ENCODE data around the gene LYPD6B.

The LYPD6B gene

GRCh38 chr2:149038442-149039212 lies at the start of gene LYPD6B:
Gene LYPD6B, plus strand, starts transcription at chr2:149038699. Its CDS starts 92,250 bp downstream, at chr2:149130949.
- H3K4me1 Mint-ChIP-seq = no peaks in the 10 kb centered on the region
- H3K27me3 Mint-ChIP-seq = peaks cover 44% of the 10 kb centered on the region
- ATAC-seq = peak; percentile 16
- H3K36me3 Mint-ChIP-seq (ENCODE audit: low read depth) = no peaks in the 10 kb centered on the region
- H3K27ac Mint-ChIP-seq = no peak within 1 kb of the TSS
- H3K4me3 Mint-ChIP-seq = peak within 1 kb of the TSS; percentile 21
- H3K9me3 Mint-ChIP-seq = no peaks in the 10 kb centered on the region
- no peak for DNase-seq

GRCh38 chr2:148989882-148990493 lies 48.5 kb upstream of the LYPD6B start:
- H3K27me3 Mint-ChIP-seq = no peaks in the 10 kb centered on the region
- H3K4me1 Mint-ChIP-seq = peaks cover 2% of the 10 kb centered on the region
- ATAC-seq = peak; percentile 79
- no peaks in the 10 kb centered on the region for H3K36me3 Mint-ChIP-seq (ENCODE audit: low read depth)
- no peaks in the 10 kb centered on the region for H3K9me3 Mint-ChIP-seq
- H3K27ac Mint-ChIP-seq = no peak overlapping the region
- H3K4me3 Mint-ChIP-seq = no peak overlapping the region
- peak; percentile 33 for DNase-seq

- H3K36me3 Mint-ChIP-seq (ENCODE audit: low read depth) = no peaks in the 10 kb centered on the region
- H3K27ac Mint-ChIP-seq = no peak overlapping the region
- ATAC-seq = no peak
- H3K4me1 Mint-ChIP-seq = peaks cover 2% of the 10 kb centered on the region
- H3K9me3 Mint-ChIP-seq = no peaks in the 10 kb centered on the region
- H3K27me3 Mint-ChIP-seq = no peaks in the 10 kb centered on the region
- no peak overlapping the region for H3K4me3 Mint-ChIP-seq
- DNase-seq = no peak
These were observed 47.5 kb upstream of the LYPD6B start for GRCh38 chr2:148990968-148991367.

- H3K4me1 Mint-ChIP-seq = peaks cover 2% of the 10 kb centered on the region
- ATAC-seq (no peak), DNase-seq (no peak)
- no peaks in the 10 kb centered on the region for H3K36me3 Mint-ChIP-seq (ENCODE audit: low read depth)
- H3K4me3 Mint-ChIP-seq = no peak overlapping the region
- no peaks in the 10 kb centered on the region for H3K27me3 Mint-ChIP-seq
- H3K9me3 Mint-ChIP-seq = no peaks in the 10 kb centered on the region
- no peak overlapping the region for H3K27ac Mint-ChIP-seq
These were observed 46.1 kb upstream of the LYPD6B start for GRCh38 chr2:148992448-148992847.

GRCh38 chr2:148993351-148993750 lies 45.1 kb upstream of the LYPD6B start:
- Mint-ChIP-seq H3K27me3 (no peaks in the 10 kb centered on the region), H3K9me3 (no peaks in the 10 kb centered on the region), H3K4me1 (peaks cover 2% of the 10 kb centered on the region), H3K4me3 (no peak overlapping the region), H3K27ac (no peak overlapping the region), H3K36me3 (ENCODE audit: low read depth) (no peaks in the 10 kb centered on the region)
- DNase-seq = no peak
- no peak for ATAC-seq

- H3K27ac Mint-ChIP-seq = no peak overlapping the region
- peaks cover 2% of the 10 kb centered on the region for H3K27me3 Mint-ChIP-seq
- ATAC-seq (no peak), DNase-seq (no peak)
- no peaks in the 10 kb centered on the region for H3K36me3 Mint-ChIP-seq (ENCODE audit: low read depth)
- H3K4me3 Mint-ChIP-seq = no peak overlapping the region
- H3K9me3 Mint-ChIP-seq = no peaks in the 10 kb centered on the region
- peaks cover 3% of the 10 kb centered on the region for H3K4me1 Mint-ChIP-seq
These were observed 44.2 kb upstream of the LYPD6B start for GRCh38 chr2:148994341-148994740.

- no peaks in the 10 kb centered on the region for H3K36me3 Mint-ChIP-seq (ENCODE audit: low read depth)
- peaks cover 18% of the 10 kb centered on the region for H3K4me1 Mint-ChIP-seq
- ATAC-seq (no peak), DNase-seq (no peak)
- no peak overlapping the region for H3K4me3 Mint-ChIP-seq
- H3K9me3 Mint-ChIP-seq = no peaks in the 10 kb centered on the region
- H3K27ac Mint-ChIP-seq = no peak overlapping the region
- peaks cover 2% of the 10 kb centered on the region for H3K27me3 Mint-ChIP-seq
These were observed 41.7 kb upstream of the LYPD6B start for GRCh38 chr2:148996805-148997204.

- Mint-ChIP-seq H3K27ac (no peak overlapping the region), H3K36me3 (ENCODE audit: low read depth) (peaks cover 3% of the 10 kb centered on the region), H3K27me3 (peaks cover 5% of the 10 kb centered on the region), H3K4me3 (no peak overlapping the region), H3K9me3 (no peaks in the 10 kb centered on the region), H3K4me1 (peaks cover 18% of the 10 kb centered on the region)
- DNase-seq = no peak
- no peak for ATAC-seq
These were observed 40.2 kb upstream of the LYPD6B start for GRCh38 chr2:148998165-148998830.

- H3K4me1 Mint-ChIP-seq = peaks cover 18% of the 10 kb centered on the region
- H3K36me3 Mint-ChIP-seq (ENCODE audit: low read depth) = peaks cover 3% of the 10 kb centered on the region
- no peak for DNase-seq
- H3K9me3 Mint-ChIP-seq = no peaks in the 10 kb centered on the region
- H3K4me3 Mint-ChIP-seq = no peak overlapping the region
- no peak for ATAC-seq
- H3K27me3 Mint-ChIP-seq = peaks cover 5% of the 10 kb centered on the region
- no peak overlapping the region for H3K27ac Mint-ChIP-seq
These were observed 39.7 kb upstream of the LYPD6B start for GRCh38 chr2:148998831-148999200.

GRCh38 chr2:148999451-148999921 lies 39.0 kb upstream of the LYPD6B start:
- DNase-seq = no peak
- Mint-ChIP-seq H3K4me1 (peaks cover 18% of the 10 kb centered on the region), H3K4me3 (no peak overlapping the region), H3K36me3 (ENCODE audit: low read depth) (peaks cover 3% of the 10 kb centered on the region), H3K9me3 (no peaks in the 10 kb centered on the region), H3K27ac (no peak overlapping the region), H3K27me3 (peaks cover 5% of the 10 kb centered on the region)
- ATAC-seq = no peak

- ATAC-seq = peak; percentile 77
- peak overlapping the region; percentile 57 for H3K27ac Mint-ChIP-seq
These were observed 38.2 kb upstream of the LYPD6B start for GRCh38 chr2:149000158-149000938.

GRCh38 chr2:149001496-149001895 lies 37.0 kb upstream of the LYPD6B start:
- Mint-ChIP-seq H3K27ac (no peak overlapping the region), H3K4me1 (peaks cover 18% of the 10 kb centered on the region), H3K9me3 (no peaks in the 10 kb centered on the region), H3K36me3 (ENCODE audit: low read depth) (peaks cover 3% of the 10 kb centered on the region), H3K27me3 (peaks cover 5% of the 10 kb centered on the region), H3K4me3 (no peak overlapping the region)
- no peak for ATAC-seq
- DNase-seq = no peak

More at GRCh38 chr2:149000158-149000938, 38.2 kb upstream of the LYPD6B start:
- Mint-ChIP-seq H3K27me3 (peaks cover 5% of the 10 kb centered on the region), H3K4me3 (no peak overlapping the region), H3K9me3 (no peaks in the 10 kb centered on the region), H3K36me3 (ENCODE audit: low read depth) (peaks cover 3% of the 10 kb centered on the region), H3K4me1 (peaks cover 18% of the 10 kb centered on the region)
- no peak for DNase-seq

GRCh38 chr2:149002378-149002890 lies 36.1 kb upstream of the LYPD6B start:
- Mint-ChIP-seq H3K4me1 (peaks cover 18% of the 10 kb centered on the region), H3K36me3 (ENCODE audit: low read depth) (peaks cover 3% of the 10 kb centered on the region), H3K27me3 (peaks cover 7% of the 10 kb centered on the region), H3K27ac (no peak overlapping the region), H3K4me3 (no peak overlapping the region), H3K9me3 (no peaks in the 10 kb centered on the region)
- no peak for DNase-seq
- no peak for ATAC-seq

All from activated naive CD8-positive, alpha-beta T cell treated with anti-CD3 and anti-CD28 coated beads, Interleukin-2, amount 50 U/mL, for 24 hours (primary cell).